ENCODE results near the gene PIP5K1B.

DNA sequence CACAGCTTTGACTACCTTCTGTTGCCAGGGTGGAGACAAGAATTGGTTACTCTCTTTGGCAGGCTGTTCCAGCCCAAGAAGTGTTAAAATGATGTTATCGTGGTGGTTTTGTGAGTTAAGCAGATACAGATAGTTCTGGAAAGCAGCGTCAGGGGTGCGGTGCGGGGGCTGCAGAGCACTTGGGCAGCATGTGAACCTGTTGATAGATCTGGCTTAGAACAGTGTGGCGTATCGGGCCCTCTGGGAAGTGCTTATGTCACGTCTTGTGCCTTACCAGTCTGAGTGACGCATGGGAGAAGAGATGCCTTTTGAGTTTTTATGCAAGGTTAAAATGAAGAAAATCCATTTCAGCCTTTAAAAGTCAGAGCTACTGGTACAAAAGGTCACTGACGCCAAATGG, 156.4 kb downstream of the PIP5K1B start:
- TF ChIP-seq, protein P1, sequence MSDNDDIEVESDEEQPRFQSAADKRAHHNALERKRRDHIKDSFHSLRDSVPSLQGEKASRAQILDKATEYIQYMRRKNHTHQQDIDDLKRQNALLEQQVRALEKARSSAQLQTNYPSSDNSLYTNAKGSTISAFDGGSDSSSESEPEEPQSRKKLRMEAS (IDR thresholded peaks at IDR 0.05) = no peak
- TF ChIP-seq ZNF768 (CRISPR knock-in tag; IDR thresholded peaks at IDR 0.05) (no peak), TAF1 (CRISPR knock-in tag; IDR thresholded peaks at IDR 0.05) (no peak), ZFY (CRISPR knock-in tag; IDR thresholded peaks at IDR 0.05) (no peak), FOXA1 (IDR thresholded peaks at IDR 0.05) (no peak), FOXA1 (CRISPR knock-in tag; IDR thresholded peaks at IDR 0.05) (no peak), MTA3 (CRISPR knock-in tag; IDR thresholded peaks at IDR 0.05) (no peak), ZNF776 (CRISPR knock-in tag; IDR thresholded peaks at IDR 0.05) (no peak), RXRA (CRISPR knock-in tag; IDR thresholded peaks at IDR 0.05) (no peak), ZFP36L2 (CRISPR knock-in tag; IDR thresholded peaks at IDR 0.05) (no peak), ZFP36 (IDR thresholded peaks at IDR 0.05; ENCODE audit: borderline replicate concordance, low read depth, low read length, partially characterized antibody) (no peak), ZNF557 (CRISPR knock-in tag; IDR thresholded peaks at IDR 0.05) (no peak), RFX5 (IDR thresholded peaks at IDR 0.05; ENCODE audit: low read depth, low read length) (no peak)
- TF ChIP-seq, protein P2, sequence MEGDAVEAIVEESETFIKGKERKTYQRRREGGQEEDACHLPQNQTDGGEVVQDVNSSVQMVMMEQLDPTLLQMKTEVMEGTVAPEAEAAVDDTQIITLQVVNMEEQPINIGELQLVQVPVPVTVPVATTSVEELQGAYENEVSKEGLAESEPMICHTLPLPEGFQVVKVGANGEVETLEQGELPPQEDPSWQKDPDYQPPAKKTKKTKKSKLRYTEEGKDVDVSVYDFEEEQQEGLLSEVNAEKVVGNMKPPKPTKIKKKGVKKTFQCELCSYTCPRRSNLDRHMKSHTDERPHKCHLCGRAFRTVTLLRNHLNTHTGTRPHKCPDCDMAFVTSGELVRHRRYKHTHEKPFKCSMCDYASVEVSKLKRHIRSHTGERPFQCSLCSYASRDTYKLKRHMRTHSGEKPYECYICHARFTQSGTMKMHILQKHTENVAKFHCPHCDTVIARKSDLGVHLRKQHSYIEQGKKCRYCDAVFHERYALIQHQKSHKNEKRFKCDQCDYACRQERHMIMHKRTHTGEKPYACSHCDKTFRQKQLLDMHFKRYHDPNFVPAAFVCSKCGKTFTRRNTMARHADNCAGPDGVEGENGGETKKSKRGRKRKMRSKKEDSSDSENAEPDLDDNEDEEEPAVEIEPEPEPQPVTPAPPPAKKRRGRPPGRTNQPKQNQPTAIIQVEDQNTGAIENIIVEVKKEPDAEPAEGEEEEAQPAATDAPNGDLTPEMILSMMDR (CRISPR knock-in tag; IDR thresholded peaks at IDR 0.05) = no peak
- TF ChIP-seq, protein P3, sequence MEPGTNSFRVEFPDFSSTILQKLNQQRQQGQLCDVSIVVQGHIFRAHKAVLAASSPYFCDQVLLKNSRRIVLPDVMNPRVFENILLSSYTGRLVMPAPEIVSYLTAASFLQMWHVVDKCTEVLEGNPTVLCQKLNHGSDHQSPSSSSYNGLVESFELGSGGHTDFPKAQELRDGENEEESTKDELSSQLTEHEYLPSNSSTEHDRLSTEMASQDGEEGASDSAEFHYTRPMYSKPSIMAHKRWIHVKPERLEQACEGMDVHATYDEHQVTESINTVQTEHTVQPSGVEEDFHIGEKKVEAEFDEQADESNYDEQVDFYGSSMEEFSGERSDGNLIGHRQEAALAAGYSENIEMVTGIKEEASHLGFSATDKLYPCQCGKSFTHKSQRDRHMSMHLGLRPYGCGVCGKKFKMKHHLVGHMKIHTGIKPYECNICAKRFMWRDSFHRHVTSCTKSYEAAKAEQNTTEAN (CRISPR knock-in tag; conservative IDR thresholded peaks at IDR 0.05) = no peak
